WTC11 (cell line): ENCODE data around the gene C19orf67. TPM values are rescaled to one million over a fixed set of nuclear protein-coding genes. Genes with fewer than 3 reads are reported as not detected.
A peak's percentile ranks its signal among the peaks of the same experiment; 100 is the strongest.

Experiments
- ATAC-seq: fragments of 200-7000 bp; cut with Tn5 transposase; 2 replicates; pipeline ENCODE4 v1.10.0; 2021; ENCODE audit warnings: mild to moderate bottlenecking, moderate library complexity
- CTCF ChIA-PET: fragments of 300-600 bp; sonication (Branson Sonifier 250); formaldehyde crosslinking; loops from one replicate; lab custom pipeline; 2021; ENCODE audit warnings: antibody characterized with exemption; lab: Charles Lee
- POLR2A ChIA-PET: fragments of 350-600 bp; sonication (Branson Sonifier 250); formaldehyde crosslinking; loops from one replicate; lab custom pipeline; 2021; ENCODE audit warnings: antibody characterized with exemption; lab: Charles Lee
- DNase-seq: peaks from one replicate; pipeline ENCODE4 v3.0.0; 2021; ENCODE audit warnings: low spot score
- H3K27ac Mint-ChIP-seq: 2 replicates; pipeline ENCODE4 v1.8.0; 2021; ENCODE audit warnings: mixed read lengths
- H3K27me3 Mint-ChIP-seq: 2 replicates; pipeline ENCODE4 v1.8.0; 2021; ENCODE audit warnings: low read depth, mild to moderate bottlenecking, moderate library complexity, mixed read lengths
- H3K36me3 Mint-ChIP-seq: 2 replicates; pipeline ENCODE4 v1.8.0; 2021; ENCODE audit warnings: mixed read lengths
- H3K4me1 Mint-ChIP-seq: 2 replicates; pipeline ENCODE4 v1.8.0; 2022; ENCODE audit warnings: mixed read lengths
- H3K4me3 Mint-ChIP-seq: 2 replicates; pipeline ENCODE4 v1.8.0; 2021; ENCODE audit warnings: mild to moderate bottlenecking, moderate library complexity, mixed read lengths
- H3K9me3 Mint-ChIP-seq: 2 replicates; pipeline ENCODE4 v1.8.0; 2021; ENCODE audit warnings: mixed read lengths
- ATF1 ChIP-seq: sonication (generic); formaldehyde crosslinking; IDR thresholded peaks from 2 replicates; pipeline ENCODE4 v1.8.1; 2023; ENCODE audit warnings: mild to moderate bottlenecking, moderate library complexity, missing genetic modification reagents
- EMX1 ChIP-seq: fragments of 250-450 bp; sonication (Bioruptor Pico); IDR thresholded peaks from 2 replicates; pipeline ENCODE4 v1.8.0; 2021; ENCODE audit warnings: mild to moderate bottlenecking
- ESRRA ChIP-seq: sonication (generic); formaldehyde crosslinking; IDR thresholded peaks from 2 replicates; pipeline ENCODE4 v1.8.1; 2022; ENCODE audit warnings: mild to moderate bottlenecking, missing genetic modification reagents, borderline replicate concordance
- FOXK1 ChIP-seq: sonication (generic); formaldehyde crosslinking; IDR thresholded peaks from 2 replicates; pipeline ENCODE4 v1.8.0; 2022; ENCODE audit warnings: mild to moderate bottlenecking, moderate library complexity, missing genetic modification reagents
- FOXP1 ChIP-seq: sonication (generic); formaldehyde crosslinking; IDR thresholded peaks from 2 replicates; pipeline ENCODE4 v1.8.0; 2022; ENCODE audit warnings: missing genetic modification reagents, mild to moderate bottlenecking, moderate library complexity, borderline replicate concordance
- FOXP4 ChIP-seq: sonication (generic); formaldehyde crosslinking; IDR thresholded peaks from 2 replicates; pipeline ENCODE4 v1.8.0; 2022; ENCODE audit warnings: mild to moderate bottlenecking, missing genetic modification reagents
- KAT7 ChIP-seq: sonication (generic); formaldehyde crosslinking; IDR thresholded peaks from 2 replicates; pipeline ENCODE4 v1.8.1; 2023; ENCODE audit warnings: missing genetic modification reagents, mild to moderate bottlenecking, borderline replicate concordance
- SMAD3 ChIP-seq: sonication (generic); formaldehyde crosslinking; IDR thresholded peaks from 2 replicates; pipeline ENCODE4 v1.8.0; 2022; ENCODE audit warnings: missing genetic modification reagents, mild to moderate bottlenecking, borderline replicate concordance
- SP1 ChIP-seq: sonication (generic); formaldehyde crosslinking; conservative IDR thresholded peaks from 2 replicates; pipeline ENCODE4 v1.8.1; 2022; ENCODE audit warnings: missing genetic modification reagents
- ZNF138 ChIP-seq: sonication (generic); formaldehyde crosslinking; conservative IDR thresholded peaks from 2 replicates; pipeline ENCODE4 v1.8.1; 2022; ENCODE audit warnings: mild to moderate bottlenecking, moderate library complexity, missing genetic modification reagents
- total RNA-seq: library from RNA; stranded (reverse); gene quantifications from 3 replicates; pipeline ENCODE4 v1.2.3, GENCODE V29; 2021
- TF ChIP-seq, protein P1 (sequence below): fragments of 200-600 bp; IDR thresholded peaks from 2 replicates; pipeline ENCODE4 v1.8.0; 2022; ENCODE audit warnings: antibody characterized with exemption
- TF ChIP-seq, protein P2 (sequence below): sonication (generic); formaldehyde crosslinking; IDR thresholded peaks from 2 replicates; pipeline ENCODE4 v1.8.1; 2022; ENCODE audit warnings: missing genetic modification reagents, borderline replicate concordance
- TF ChIP-seq, protein P3 (sequence below): fragments of 250-450 bp; sonication (Bioruptor Pico); IDR thresholded peaks from 2 replicates; pipeline ENCODE4 v1.8.0; 2021; ENCODE audit warnings: mild to moderate bottlenecking

Gene C19orf67
- total RNA-seq, 1 experiment from 2014 or later: 0.35 TPM

DNA sequence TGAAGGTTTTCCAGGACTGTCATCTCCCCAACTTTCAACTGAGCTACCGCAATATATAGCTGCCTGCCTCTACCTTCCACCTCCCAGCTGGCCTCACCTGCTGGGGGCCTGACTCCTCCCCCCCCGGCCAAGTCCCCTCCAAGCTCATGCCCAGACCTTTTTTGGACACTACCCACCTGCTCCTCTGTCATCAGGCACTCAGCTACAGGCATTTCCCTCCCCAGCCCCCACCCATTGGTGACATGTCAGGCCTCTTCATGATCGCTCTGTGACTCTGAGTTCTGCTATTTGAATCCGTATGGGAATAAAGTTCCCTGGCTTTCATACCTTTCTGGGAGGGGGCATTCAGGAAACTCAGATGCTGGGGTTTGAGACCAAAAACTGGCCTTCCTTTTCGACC is 30.2 kb upstream of the C19orf67 start (continued):
- TF ChIP-seq FOXP4 (CRISPR knock-in tag) (no peak), ATF1 (no peak), SMAD3 (no peak)
- TF ChIP-seq, all 79 proteins: peak for 0

GRCh38 chr19:14114854-14115253 is 29.3 kb upstream of the C19orf67 start:
- ATAC-seq: no peak
- no peak overlapping the region for H3K27ac Mint-ChIP-seq
- ChIA-PET POLR2A (interaction anchor here (0.5 kb wide), 1 partner anchor 156 kb away, joined by 4 read pairs; no protein-coding TSS in a partner anchor), CTCF (interaction anchor here (0.8 to 3.7 kb wide), 8 partner anchors 13 to 33 kb away, joined by 3 to 19 read pairs (median 5); partner anchors contain the start of gene ASF1B)
- DNase-seq: peak; percentile 77
- H3K4me3 Mint-ChIP-seq: no peak overlapping the region; the same call in 1 of the 2 replicates
- 0 out of 2 replicates have a peak, but pooled peaks cover 7% of the 10 kb centered on the region for H3K27me3 Mint-ChIP-seq
- no peaks in the 10 kb centered on the region for H3K36me3 Mint-ChIP-seq
- peaks cover 42% of the 10 kb centered on the region for H3K4me1 Mint-ChIP-seq
- no peaks in the 10 kb centered on the region for H3K9me3 Mint-ChIP-seq
- TF ChIP-seq, protein P1, sequence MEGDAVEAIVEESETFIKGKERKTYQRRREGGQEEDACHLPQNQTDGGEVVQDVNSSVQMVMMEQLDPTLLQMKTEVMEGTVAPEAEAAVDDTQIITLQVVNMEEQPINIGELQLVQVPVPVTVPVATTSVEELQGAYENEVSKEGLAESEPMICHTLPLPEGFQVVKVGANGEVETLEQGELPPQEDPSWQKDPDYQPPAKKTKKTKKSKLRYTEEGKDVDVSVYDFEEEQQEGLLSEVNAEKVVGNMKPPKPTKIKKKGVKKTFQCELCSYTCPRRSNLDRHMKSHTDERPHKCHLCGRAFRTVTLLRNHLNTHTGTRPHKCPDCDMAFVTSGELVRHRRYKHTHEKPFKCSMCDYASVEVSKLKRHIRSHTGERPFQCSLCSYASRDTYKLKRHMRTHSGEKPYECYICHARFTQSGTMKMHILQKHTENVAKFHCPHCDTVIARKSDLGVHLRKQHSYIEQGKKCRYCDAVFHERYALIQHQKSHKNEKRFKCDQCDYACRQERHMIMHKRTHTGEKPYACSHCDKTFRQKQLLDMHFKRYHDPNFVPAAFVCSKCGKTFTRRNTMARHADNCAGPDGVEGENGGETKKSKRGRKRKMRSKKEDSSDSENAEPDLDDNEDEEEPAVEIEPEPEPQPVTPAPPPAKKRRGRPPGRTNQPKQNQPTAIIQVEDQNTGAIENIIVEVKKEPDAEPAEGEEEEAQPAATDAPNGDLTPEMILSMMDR: peak; percentile 21; the same call in 1 of the 2 replicates
- TF ChIP-seq FOXK1 (CRISPR knock-in tag): no peak

DNA sequence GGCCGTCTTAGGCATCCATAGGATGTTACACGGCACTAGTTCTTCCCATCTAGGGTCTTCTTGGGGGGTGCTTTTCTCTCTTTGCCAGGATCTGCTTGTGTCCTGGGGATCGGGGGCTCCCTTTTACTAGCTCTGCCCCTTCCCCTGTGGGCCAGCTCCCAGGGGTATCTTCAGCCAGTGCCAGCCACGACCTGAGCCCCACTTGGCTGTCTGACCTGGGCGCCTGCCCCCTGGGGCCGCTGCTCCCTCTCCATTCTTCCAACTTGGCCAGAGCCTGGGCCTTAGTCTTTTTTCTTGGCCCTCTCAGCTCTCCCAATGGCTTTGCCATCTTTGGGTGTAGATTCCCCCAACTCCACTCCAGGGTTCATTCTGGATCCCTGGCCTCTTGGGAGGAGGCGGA is 28.9 kb upstream of the C19orf67 start:
- Mint-ChIP-seq H3K4me3 (no peak overlapping the region), H3K4me1 (peaks cover 42% of the 10 kb centered on the region), H3K27ac (no peak overlapping the region), H3K27me3 (0 out of 2 replicates have a peak, but pooled peaks cover 7% of the 10 kb centered on the region), H3K9me3 (no peaks in the 10 kb centered on the region), H3K36me3 (no peaks in the 10 kb centered on the region)
- CTCF ChIA-PET: interaction anchor here (0.7 to 3.7 kb wide), 12 partner anchors 9 to 366 kb away, joined by 3 to 19 read pairs (median 4); partner anchors contain the start of genes ASF1B and PTGER1
- DNase-seq (no peak), ATAC-seq (no peak)
- peak; percentile 22; the same call in 1 of the 2 replicates for TF ChIP-seq FOXP1
- TF ChIP-seq SP1 (CRISPR knock-in tag): no peak
- no peak for TF ChIP-seq KAT7 (CRISPR knock-in tag)
- no peak for TF ChIP-seq EMX1 (CRISPR knock-in tag)
- no peak for TF ChIP-seq ZNF138
- no peak for TF ChIP-seq ESRRA
- TF ChIP-seq, protein P2, sequence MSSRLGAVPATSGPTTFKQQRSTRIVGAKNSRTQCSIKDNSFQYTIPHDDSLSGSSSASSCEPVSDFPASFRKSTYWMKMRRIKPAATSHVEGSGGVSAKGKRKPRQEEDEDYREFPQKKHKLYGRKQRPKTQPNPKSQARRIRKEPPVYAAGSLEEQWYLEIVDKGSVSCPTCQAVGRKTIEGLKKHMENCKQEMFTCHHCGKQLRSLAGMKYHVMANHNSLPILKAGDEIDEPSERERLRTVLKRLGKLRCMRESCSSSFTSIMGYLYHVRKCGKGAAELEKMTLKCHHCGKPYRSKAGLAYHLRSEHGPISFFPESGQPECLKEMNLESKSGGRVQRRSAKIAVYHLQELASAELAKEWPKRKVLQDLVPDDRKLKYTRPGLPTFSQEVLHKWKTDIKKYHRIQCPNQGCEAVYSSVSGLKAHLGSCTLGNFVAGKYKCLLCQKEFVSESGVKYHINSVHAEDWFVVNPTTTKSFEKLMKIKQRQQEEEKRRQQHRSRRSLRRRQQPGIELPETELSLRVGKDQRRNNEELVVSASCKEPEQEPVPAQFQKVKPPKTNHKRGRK (CRISPR knock-in tag): no peak
- TF ChIP-seq, protein P3, sequence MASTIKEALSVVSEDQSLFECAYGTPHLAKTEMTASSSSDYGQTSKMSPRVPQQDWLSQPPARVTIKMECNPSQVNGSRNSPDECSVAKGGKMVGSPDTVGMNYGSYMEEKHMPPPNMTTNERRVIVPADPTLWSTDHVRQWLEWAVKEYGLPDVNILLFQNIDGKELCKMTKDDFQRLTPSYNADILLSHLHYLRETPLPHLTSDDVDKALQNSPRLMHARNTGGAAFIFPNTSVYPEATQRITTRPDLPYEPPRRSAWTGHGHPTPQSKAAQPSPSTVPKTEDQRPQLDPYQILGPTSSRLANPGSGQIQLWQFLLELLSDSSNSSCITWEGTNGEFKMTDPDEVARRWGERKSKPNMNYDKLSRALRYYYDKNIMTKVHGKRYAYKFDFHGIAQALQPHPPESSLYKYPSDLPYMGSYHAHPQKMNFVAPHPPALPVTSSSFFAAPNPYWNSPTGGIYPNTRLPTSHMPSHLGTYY: no peak
- POLR2A ChIA-PET: interaction anchor here (0.5 kb wide), 1 partner anchor 156 kb away, joined by 4 read pairs; no protein-coding TSS in a partner anchor
